ENCODE results near the gene MUCL1.

GRCh38 chr12:54879150-54879549, 24.8 kb downstream of the MUCL1 start:
- TF ChIP-seq CTCF (IDR thresholded peaks at IDR 0.05) (no peak), POLR2AphosphoS5 (IDR thresholded peaks at IDR 0.05) (no peak), POLR2A (IDR thresholded peaks at IDR 0.05) (no peak)
